ENCODE results near the gene PLXNB3. TPM values are rescaled to one million over a fixed set of nuclear protein-coding genes. Genes with fewer than 3 reads are reported as not detected.

Gene PLXNB3
- 5.0 TPM for polyA plus RNA-seq
- long read RNA-seq, donor 1 = 0 reads
- long read RNA-seq, donor 2 = 0 reads
- long read RNA-seq, donor 3 = 0 reads
- long read RNA-seq, donor 4 = 0 reads
- long read RNA-seq, donor 5 = 0 reads
- long read RNA-seq, donor 6 = 0 reads
- long read RNA-seq, donor 7 = 0 reads
- long read RNA-seq, donor 8 = 0 reads
- long read RNA-seq, donor 9 = 0 reads
- long read RNA-seq, donor 10 = 0 reads
- long read RNA-seq, donor 11 = 0 reads

DNA sequence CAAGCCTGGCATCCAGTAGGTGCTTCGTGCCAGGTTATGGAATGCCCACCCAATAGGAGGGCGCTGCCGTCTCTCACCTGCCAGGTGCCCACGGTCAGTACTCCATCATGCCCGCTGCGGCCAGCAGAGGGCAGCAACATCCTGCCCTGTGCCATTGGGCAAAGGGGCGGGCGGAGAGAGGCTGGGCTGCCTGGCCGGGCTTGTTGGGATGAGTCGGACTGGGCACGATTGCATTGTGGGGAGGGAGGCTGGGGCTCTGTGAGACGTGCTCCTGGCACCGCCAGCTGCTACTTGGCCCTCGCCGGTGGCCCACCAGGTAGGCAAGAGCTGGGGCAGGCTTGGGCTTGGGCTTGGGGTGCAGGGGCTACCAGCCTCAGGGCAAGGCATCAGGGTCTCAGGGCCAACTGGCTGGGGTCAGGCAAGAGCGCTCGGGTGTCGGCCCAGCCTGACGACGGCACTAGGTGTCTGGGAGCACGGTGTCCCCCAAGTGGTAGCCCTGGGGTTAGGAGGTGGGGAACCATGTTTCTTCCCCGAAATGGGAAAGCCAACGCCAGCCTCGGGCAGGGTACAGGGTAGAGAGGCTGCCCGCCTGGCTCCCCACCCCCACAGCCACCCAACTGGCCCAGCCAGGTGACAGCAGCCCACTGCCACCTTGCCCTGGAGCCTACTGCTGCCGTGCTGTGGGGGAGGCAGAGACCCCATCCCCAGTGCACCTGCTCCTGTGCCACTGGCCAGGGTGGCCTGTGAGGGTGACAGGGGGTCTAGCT is at the start of gene PLXNB3:
TSS of gene PLXNB3 (plus strand) at position 261 of the 767 bp plus-strand sequence. CDS start 1,287 bp downstream, outside the sequence.
- WGBS (ENCODE audit: insufficient coverage, low lambda C conversion rate) = no CpG with 5 or more reads among the region's 26 CpGs
- Histone ChIP-seq H3K4me1 (ENCODE audit: control insufficient read depth, insufficient read depth, low read length) (peaks cover 5% of the 10 kb centered on the region), H3K9me3 (ENCODE audit: control insufficient read depth, low read depth, low read length) (no peaks in the 10 kb centered on the region), H3K36me3 (ENCODE audit: control insufficient read depth, insufficient read depth, low read length) (no peaks in the 10 kb centered on the region), H3K4me3 (ENCODE audit: low read length) (no peak within 1 kb of the TSS), H3K27me3 (ENCODE audit: control insufficient read depth, insufficient read depth, low read length) (no peaks in the 10 kb centered on the region), H3K27ac (ENCODE audit: low read length) (no peak within 1 kb of the TSS)
- DNase-seq = peak; percentile 42 to 53

DNA sequence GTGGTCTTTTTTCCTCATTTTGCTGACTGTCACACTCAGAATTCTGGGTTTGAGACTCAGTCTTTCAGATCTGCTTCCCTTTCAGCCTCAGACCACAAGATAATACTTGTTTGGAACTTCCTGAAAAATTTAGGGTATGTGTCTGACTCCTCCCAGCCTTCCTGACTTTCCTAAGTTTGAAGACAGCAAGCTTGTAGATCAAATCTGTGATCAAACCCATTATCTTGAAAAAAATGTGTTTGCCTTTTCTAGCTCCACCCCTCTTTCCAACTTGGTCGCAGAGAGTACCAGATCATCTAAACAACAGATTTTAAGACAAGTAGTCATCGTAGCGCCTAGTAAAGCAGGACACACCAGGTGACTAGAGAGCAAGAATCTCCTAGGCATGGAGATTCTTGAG is 49.8 kb upstream of the PLXNB3 start:
- H3K36me3 ChIP-seq (ENCODE audit: control insufficient read depth, insufficient read depth, low read length) = peaks cover 59% of the 10 kb centered on the region
- no peak overlapping the region for H3K4me3 ChIP-seq (ENCODE audit: low read length)
- no peaks in the 10 kb centered on the region for H3K27me3 ChIP-seq (ENCODE audit: control insufficient read depth, insufficient read depth, low read length)
- H3K27ac ChIP-seq (ENCODE audit: low read length) = no peak overlapping the region
- peaks cover 1% of the 10 kb centered on the region for H3K4me1 ChIP-seq (ENCODE audit: control insufficient read depth, insufficient read depth, low read length)
- DNase-seq = no peak
- no CpG with 5 or more reads among the region's 3 CpGs for WGBS (ENCODE audit: insufficient coverage, low lambda C conversion rate)
- no peaks in the 10 kb centered on the region for H3K9me3 ChIP-seq (ENCODE audit: control insufficient read depth, low read depth, low read length)

DNA sequence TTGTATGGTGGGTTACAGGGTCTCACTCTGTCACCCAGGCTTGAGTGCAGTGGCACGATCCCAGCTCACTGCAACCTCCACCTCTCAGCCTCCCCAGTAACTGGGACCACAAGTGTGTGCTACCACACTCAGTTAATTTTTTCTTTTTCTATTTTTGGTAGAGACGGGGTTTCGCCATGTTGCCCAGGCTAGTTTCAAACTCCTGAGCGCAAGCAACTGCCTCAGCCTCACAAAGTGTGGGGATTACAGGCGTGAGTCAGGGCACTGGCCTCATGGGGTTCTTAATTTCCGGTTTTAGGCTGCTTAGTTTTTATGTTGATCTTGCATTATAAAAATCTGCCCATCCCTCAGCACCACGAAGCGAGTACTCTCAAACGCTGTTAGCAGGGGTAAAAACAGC is 46.6 kb upstream of the PLXNB3 start:
- DNase-seq = no peak

DNA sequence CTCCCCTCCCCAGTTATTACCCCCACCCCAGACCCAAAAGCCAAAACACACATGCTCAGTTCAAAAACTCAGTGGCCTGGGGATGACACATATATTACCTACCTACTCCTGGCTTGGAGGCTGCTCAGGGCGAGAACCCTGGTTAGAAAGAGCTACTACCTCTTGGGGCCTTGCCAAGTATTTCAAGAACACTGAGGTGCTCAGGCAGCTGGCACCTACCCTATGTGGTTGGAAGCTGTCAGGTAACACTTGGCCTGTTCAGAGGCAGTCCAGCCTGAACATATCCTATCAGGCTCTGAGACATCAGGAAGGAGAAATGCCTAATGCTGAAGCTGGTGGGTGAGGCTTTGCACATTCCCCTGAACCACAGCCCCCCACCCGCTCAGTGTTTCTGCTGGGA is 44.8 kb upstream of the PLXNB3 start:
- Histone ChIP-seq H3K36me3 (ENCODE audit: control insufficient read depth, insufficient read depth, low read length) (peaks cover 56% of the 10 kb centered on the region), H3K9me3 (ENCODE audit: control insufficient read depth, low read depth, low read length) (no peaks in the 10 kb centered on the region), H3K4me3 (ENCODE audit: low read length) (no peak overlapping the region), H3K4me1 (ENCODE audit: control insufficient read depth, insufficient read depth, low read length) (peaks cover 9% of the 10 kb centered on the region), H3K27ac (ENCODE audit: low read length) (no peak overlapping the region), H3K27me3 (ENCODE audit: control insufficient read depth, insufficient read depth, low read length) (no peaks in the 10 kb centered on the region)
- WGBS (ENCODE audit: insufficient coverage, low lambda C conversion rate) = no CpG with 5 or more reads among the region's 2 CpGs
- no peak for DNase-seq

More for the DNA sequence above, 46.6 kb upstream of the PLXNB3 start:
- H3K27me3 ChIP-seq (ENCODE audit: control insufficient read depth, insufficient read depth, low read length) = no peaks in the 10 kb centered on the region
- peaks cover 64% of the 10 kb centered on the region for H3K36me3 ChIP-seq (ENCODE audit: control insufficient read depth, insufficient read depth, low read length)
- no CpG with 5 or more reads among the region's 9 CpGs for WGBS (ENCODE audit: insufficient coverage, low lambda C conversion rate)
- peaks cover 5% of the 10 kb centered on the region for H3K4me1 ChIP-seq (ENCODE audit: control insufficient read depth, insufficient read depth, low read length)
- H3K4me3 ChIP-seq (ENCODE audit: low read length) = no peak overlapping the region
- no peaks in the 10 kb centered on the region for H3K9me3 ChIP-seq (ENCODE audit: control insufficient read depth, low read depth, low read length)
- no peak overlapping the region for H3K27ac ChIP-seq (ENCODE audit: low read length)

DNA sequence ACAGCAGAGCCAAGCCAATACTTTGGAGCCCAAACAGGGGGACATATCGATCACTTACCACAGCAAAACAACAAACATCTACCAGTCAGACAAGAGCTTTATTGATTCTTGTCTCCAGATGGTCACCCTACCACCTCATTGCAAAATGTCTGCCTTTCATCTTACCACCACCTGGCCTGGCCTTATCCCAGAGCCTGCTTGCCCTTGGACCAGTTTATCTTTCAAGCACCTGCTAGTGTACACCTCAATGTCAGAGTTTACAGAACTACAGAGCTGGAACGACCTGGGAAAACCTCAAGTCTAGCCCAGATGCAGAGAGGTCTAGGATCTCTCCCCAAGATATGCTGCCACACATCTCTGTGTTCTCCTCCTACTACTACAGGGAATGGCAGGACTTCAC is 44.3 kb upstream of the PLXNB3 start:
- Histone ChIP-seq H3K36me3 (ENCODE audit: control insufficient read depth, insufficient read depth, low read length) (peaks cover 52% of the 10 kb centered on the region), H3K4me3 (ENCODE audit: low read length) (no peak overlapping the region), H3K27me3 (ENCODE audit: control insufficient read depth, insufficient read depth, low read length) (no peaks in the 10 kb centered on the region), H3K9me3 (ENCODE audit: control insufficient read depth, low read depth, low read length) (no peaks in the 10 kb centered on the region), H3K27ac (ENCODE audit: low read length) (no peak overlapping the region), H3K4me1 (ENCODE audit: control insufficient read depth, insufficient read depth, low read length) (peaks cover 9% of the 10 kb centered on the region)
- no peak for DNase-seq
- WGBS (ENCODE audit: insufficient coverage, low lambda C conversion rate) = no CpG with 5 or more reads among the region's 2 CpGs

DNA sequence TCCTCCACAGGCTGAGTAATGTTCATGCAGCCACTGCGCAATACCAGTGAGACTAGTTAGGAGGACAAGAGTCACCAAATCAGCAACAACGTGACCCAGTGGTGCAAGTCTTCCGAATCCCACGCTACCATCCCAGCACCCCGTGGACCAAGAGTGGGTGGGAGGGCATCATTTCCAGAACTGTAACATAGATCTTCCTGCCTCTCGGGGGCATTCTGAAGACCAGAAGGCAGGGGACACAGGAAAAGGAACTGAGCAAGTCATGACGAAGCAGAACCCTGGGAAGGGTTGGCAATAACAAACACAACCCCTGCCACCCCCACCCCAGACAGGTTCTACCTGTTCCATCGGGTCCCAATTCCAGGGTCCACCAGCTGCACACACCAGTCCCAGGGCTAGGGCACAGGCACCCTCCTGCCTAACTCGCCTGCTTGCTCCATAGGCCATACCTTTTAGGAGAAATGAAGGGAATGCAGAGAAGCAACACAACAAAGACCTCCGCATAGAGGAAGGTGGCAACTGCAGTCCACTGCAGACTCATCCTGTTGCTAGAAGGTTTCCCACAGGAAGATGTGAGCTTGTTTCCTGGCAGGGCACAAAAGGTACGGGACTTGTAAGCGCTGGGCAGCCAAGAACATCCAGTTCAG is 41.2 kb upstream of the PLXNB3 start:
- DNase-seq = peak in 1 of 2 donors; percentile 51
- peak overlapping the region; percentile 73 for H3K4me3 ChIP-seq (ENCODE audit: low read length)
- peaks cover 32% of the 10 kb centered on the region for H3K4me1 ChIP-seq (ENCODE audit: control insufficient read depth, insufficient read depth, low read length)
- peaks cover 7% of the 10 kb centered on the region for H3K9me3 ChIP-seq (ENCODE audit: control insufficient read depth, low read depth, low read length)
- H3K27me3 ChIP-seq (ENCODE audit: control insufficient read depth, insufficient read depth, low read length) = no peaks in the 10 kb centered on the region
- peaks cover 31% of the 10 kb centered on the region for H3K36me3 ChIP-seq (ENCODE audit: control insufficient read depth, insufficient read depth, low read length)
- peak overlapping the region; percentile 94 for H3K27ac ChIP-seq (ENCODE audit: low read length)
- no CpG with 5 or more reads among the region's 12 CpGs for WGBS (ENCODE audit: insufficient coverage, low lambda C conversion rate)

DNA sequence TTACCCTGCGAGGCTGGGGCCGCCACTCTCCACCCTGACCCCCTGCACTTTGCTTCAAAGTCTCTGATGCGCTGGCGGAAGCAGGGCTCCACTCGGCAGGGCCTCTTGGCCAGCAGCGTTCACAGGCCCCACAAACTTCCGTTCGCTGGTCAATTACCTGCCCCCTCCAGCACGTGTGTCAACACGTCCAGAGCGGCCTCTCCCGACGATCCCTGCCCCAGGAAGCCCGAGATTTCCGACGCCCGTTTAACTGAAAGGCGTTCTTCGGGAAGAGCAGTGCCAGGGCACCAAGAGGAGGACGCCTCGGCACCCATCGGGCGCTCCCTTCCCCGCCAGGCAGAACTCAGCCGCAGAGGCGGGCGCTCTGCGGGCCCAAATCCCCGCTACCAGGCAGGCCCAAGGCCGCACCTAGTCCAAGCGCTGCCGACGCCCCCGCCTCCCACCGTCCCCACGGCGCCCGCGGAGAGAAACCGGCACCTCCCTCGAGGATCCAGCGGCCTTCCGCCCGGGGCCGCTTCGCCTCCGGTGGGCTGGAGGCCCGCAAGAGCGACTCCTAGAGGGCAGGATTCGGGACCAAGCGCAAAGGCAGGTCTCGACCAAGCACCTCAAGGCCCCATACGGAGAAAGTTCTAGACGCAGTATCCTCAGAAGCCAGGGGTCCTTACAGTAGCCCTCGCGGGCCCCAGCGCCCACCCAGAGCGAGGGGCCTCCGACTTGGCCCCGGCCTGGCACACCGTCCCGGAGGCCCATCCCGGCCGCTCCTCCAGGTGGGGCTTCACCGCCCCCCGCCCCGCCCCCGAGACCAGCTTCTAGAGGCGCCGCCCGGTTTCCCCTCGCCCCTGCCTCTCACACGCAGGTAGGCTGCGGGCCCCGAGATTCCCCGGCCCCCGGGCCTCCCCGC is 40.4 kb upstream of the PLXNB3 start:
- DNase-seq = peak; percentile 33 to 77
- Histone ChIP-seq H3K27me3 (ENCODE audit: control insufficient read depth, insufficient read depth, low read length) (no peaks in the 10 kb centered on the region), H3K4me3 (ENCODE audit: low read length) (peak overlapping the region; percentile 73), H3K9me3 (ENCODE audit: control insufficient read depth, low read depth, low read length) (peaks cover 7% of the 10 kb centered on the region), H3K4me1 (ENCODE audit: control insufficient read depth, insufficient read depth, low read length) (peaks cover 36% of the 10 kb centered on the region), H3K27ac (ENCODE audit: low read length) (peak overlapping the region; percentile 94), H3K36me3 (ENCODE audit: control insufficient read depth, insufficient read depth, low read length) (peaks cover 28% of the 10 kb centered on the region)
- no CpG with 5 or more reads among the region's 78 CpGs for WGBS (ENCODE audit: insufficient coverage, low lambda C conversion rate)

DNA sequence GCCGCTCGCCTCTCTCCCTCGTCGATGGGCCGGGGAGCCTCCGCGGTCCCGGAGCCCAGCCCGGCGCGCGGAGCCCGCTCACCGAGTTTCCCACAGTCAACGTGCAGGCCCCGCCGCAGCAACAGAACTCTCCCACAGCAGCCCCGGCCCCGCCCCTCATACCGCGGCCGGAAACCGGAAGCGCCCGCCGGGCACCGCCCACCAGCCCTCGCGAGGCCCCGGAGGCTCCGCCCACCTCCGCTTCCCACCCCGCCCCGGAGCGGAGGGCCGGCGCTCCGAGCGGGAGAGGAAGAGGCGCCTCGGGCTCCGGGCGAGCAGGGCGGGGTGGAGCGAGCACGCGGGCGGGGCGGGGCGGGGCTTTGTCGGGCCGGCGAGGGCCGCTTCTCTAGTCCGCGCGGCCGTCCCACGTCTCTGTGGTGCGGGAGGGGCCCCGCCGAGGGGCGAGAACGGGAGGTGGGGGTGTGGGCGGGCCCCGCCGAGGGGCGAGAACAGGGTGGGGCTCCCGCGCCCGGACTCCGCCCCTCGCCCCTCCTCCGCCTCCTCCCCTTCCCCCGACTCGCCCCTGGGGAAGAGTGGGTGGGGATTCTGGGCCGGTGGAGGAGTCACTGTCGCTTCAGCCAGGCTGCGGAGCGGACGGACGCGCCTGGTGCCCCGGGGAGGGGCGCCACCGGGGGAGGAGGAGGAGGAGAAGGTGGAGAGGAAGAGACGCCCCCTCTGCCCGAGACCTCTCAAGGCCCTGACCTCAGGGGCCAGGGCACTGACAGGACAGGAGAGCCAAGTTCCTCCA is 39.6 kb upstream of the PLXNB3 start, which contains the start of the genes ABCD1 and BCAP31:
TSS of gene ABCD1 (plus strand) at position 605 of the 787 bp plus-strand sequence. CDS start 411 bp downstream, outside the sequence.
TSS of gene BCAP31 (minus strand) at position 136 of the 787 bp plus-strand sequence. CDS start 1,143 bp downstream, outside the sequence.
- Histone ChIP-seq H3K27me3 (ENCODE audit: control insufficient read depth, insufficient read depth, low read length) (no peaks in the 10 kb centered on the region), H3K27ac (ENCODE audit: low read length) (peak within 1 kb of the TSS; percentile 94), H3K9me3 (ENCODE audit: control insufficient read depth, low read depth, low read length) (peaks cover 7% of the 10 kb centered on the region), H3K4me3 (ENCODE audit: low read length) (peak within 1 kb of the TSS; percentile 73), H3K36me3 (ENCODE audit: control insufficient read depth, insufficient read depth, low read length) (peaks cover 23% of the 10 kb centered on the region), H3K4me1 (ENCODE audit: control insufficient read depth, insufficient read depth, low read length) (peaks cover 36% of the 10 kb centered on the region)
- no CpG with 5 or more reads among the region's 88 CpGs for WGBS (ENCODE audit: insufficient coverage, low lambda C conversion rate)
- peak; percentile 84 to 90 for DNase-seq

DNA sequence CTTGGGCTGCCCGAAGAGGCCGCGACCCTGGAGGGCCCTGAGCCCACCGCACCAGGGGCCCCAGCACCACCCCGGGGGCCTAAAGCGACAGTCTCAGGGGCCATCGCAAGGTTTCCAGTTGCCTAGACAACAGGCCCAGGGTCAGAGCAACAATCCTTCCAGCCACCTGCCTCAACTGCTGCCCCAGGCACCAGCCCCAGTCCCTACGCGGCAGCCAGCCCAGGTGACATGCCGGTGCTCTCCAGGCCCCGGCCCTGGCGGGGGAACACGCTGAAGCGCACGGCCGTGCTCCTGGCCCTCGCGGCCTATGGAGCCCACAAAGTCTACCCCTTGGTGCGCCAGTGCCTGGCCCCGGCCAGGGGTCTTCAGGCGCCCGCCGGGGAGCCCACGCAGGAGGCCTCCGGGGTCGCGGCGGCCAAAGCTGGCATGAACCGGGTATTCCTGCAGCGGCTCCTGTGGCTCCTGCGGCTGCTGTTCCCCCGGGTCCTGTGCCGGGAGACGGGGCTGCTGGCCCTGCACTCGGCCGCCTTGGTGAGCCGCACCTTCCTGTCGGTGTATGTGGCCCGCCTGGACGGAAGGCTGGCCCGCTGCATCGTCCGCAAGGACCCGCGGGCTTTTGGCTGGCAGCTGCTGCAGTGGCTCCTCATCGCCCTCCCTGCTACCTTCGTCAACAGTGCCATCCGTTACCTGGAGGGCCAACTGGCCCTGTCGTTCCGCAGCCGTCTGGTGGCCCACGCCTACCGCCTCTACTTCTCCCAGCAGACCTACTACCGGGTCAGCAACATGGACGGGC is 38.8 kb upstream of the PLXNB3 start:
- peak overlapping the region; percentile 65 for H3K4me3 ChIP-seq (ENCODE audit: low read length)
- H3K27me3 ChIP-seq (ENCODE audit: control insufficient read depth, insufficient read depth, low read length) = no peaks in the 10 kb centered on the region
- H3K4me1 ChIP-seq (ENCODE audit: control insufficient read depth, insufficient read depth, low read length) = peaks cover 36% of the 10 kb centered on the region
- H3K9me3 ChIP-seq (ENCODE audit: control insufficient read depth, low read depth, low read length) = peaks cover 7% of the 10 kb centered on the region
- peaks cover 18% of the 10 kb centered on the region for H3K36me3 ChIP-seq (ENCODE audit: control insufficient read depth, insufficient read depth, low read length)
- WGBS (ENCODE audit: insufficient coverage, low lambda C conversion rate) = no CpG with 5 or more reads among the region's 55 CpGs
- DNase-seq = no peak
- peak overlapping the region; percentile 90 for H3K27ac ChIP-seq (ENCODE audit: low read length)

All from large intestine (tissue), 12 donors.